ENCODE data around the gene POMGNT2. TPM values are rescaled to one million over a fixed set of nuclear protein-coding genes. Genes with fewer than 3 reads are reported as not detected.

POMGNT2 gene
- polyA plus RNA-seq, 1 donor (not counting 4 experiments of a cell fraction or from before 2014, with no cell fraction given) = 6.0 TPM

GRCh38 chr3:43132193-43132592 lies 26.3 kb upstream of the POMGNT2 start:
- Histone ChIP-seq H3K4me1 (ENCODE audit: control insufficient read depth, extremely low read depth, insufficient read depth, low read length) (no peaks in the 10 kb centered on the region), H3K4me3 (ENCODE audit: control insufficient read depth in 2 of 3, extremely low read depth in 1 of 3, insufficient read depth in 2 of 3, low read depth in 1 of 3, low read length in 3 of 3) (no peak overlapping the region), H3K9ac (ENCODE audit: control insufficient read depth, extremely low read depth, insufficient read depth, low read length) (no peak overlapping the region), H3K79me2 (ENCODE audit: control insufficient read depth, insufficient read depth, low read length) (no peaks in the 10 kb centered on the region), H3K36me3 (ENCODE audit: control insufficient read depth in 2 of 2, extremely low read depth in 1 of 2, insufficient read depth in 2 of 2, low read length in 2 of 2) (no peaks in the 10 kb centered on the region), H3K27me3 (ENCODE audit: control insufficient read depth, extremely low read depth, insufficient read depth, low read length) (peaks cover 5% of the 10 kb centered on the region), H2AFZ (ENCODE audit: control insufficient read depth, low read length) (no peak overlapping the region), H3K9me3 (ENCODE audit: control insufficient read depth, low read depth, low read length) (no peaks in the 10 kb centered on the region), H4K20me1 (ENCODE audit: control insufficient read depth, extremely low read depth, insufficient read depth, low read length) (no peaks in the 10 kb centered on the region), H3K4me2 (ENCODE audit: control insufficient read depth, extremely low read depth, insufficient read depth, low read depth, low read length) (no peak overlapping the region), H3K9me1 (ENCODE audit: control insufficient read depth, extremely low read depth, insufficient read depth, low read length) (no peaks in the 10 kb centered on the region), H3K27ac (ENCODE audit: control insufficient read depth, insufficient read depth, low read length) (no peak overlapping the region)
- DNase-seq (ENCODE audit: low read depth, low spot score) (no peak), FAIRE-seq (no peak)
- TF ChIP-seq EZH2 (IDR thresholded peaks at IDR 0.05; ENCODE audit: low read length) (no peak), CTCF (optimal IDR thresholded peaks at IDR 0.05 in 1 of 3, IDR thresholded peaks at IDR 0.05 in 1 of 3, conservative IDR thresholded peaks at IDR 0.05 in 1 of 3; ENCODE audit: extremely low read depth in 1 of 3, insufficient read depth in 2 of 3, low read length in 3 of 3) (no peak)
- dilution Hi-C loops (cut with MboI; ENCODE audit: extremely low pct_ligation_motif_present, low sequenced_read_pairs) = no loop called here

DNA sequence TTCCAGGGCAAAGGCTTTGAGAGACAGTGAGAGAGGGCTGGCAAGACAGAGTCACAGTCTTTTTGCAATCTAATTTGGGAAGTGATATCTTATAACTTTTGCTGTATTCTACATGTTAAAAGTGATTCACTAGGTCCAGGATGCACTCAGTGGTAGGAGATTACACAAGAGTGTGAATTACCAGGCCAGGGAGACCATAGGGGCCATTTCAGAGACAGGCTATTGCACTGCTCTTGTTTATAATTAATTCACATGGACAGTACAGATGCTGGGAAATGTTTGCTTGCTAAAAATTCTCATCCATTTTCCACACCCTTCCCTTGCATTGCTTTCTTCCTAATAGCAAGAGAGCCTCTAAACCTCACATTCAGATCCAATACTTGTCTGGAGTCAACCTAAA lies 22.6 kb upstream of the POMGNT2 start:
- no peak overlapping the region for H2AFZ ChIP-seq (ENCODE audit: control insufficient read depth, low read length)
- TF ChIP-seq CTCF (optimal IDR thresholded peaks at IDR 0.05 in 1 of 3, IDR thresholded peaks at IDR 0.05 in 1 of 3, conservative IDR thresholded peaks at IDR 0.05 in 1 of 3; ENCODE audit: extremely low read depth in 1 of 3, insufficient read depth in 2 of 3, low read length in 3 of 3) = no peak
- TF ChIP-seq EZH2 (IDR thresholded peaks at IDR 0.05; ENCODE audit: low read length) = no peak
- no peaks in the 10 kb centered on the region for H3K36me3 ChIP-seq (ENCODE audit: control insufficient read depth in 2 of 2, extremely low read depth in 1 of 2, insufficient read depth in 2 of 2, low read length in 2 of 2)
- H3K4me3 ChIP-seq (ENCODE audit: control insufficient read depth in 2 of 3, extremely low read depth in 1 of 3, insufficient read depth in 2 of 3, low read depth in 1 of 3, low read length in 3 of 3) = no peak overlapping the region
- peaks cover 5% of the 10 kb centered on the region for H3K27me3 ChIP-seq (ENCODE audit: control insufficient read depth, extremely low read depth, insufficient read depth, low read length)
- no peaks in the 10 kb centered on the region for H3K9me3 ChIP-seq (ENCODE audit: control insufficient read depth, low read depth, low read length)
- no peaks in the 10 kb centered on the region for H3K4me1 ChIP-seq (ENCODE audit: control insufficient read depth, extremely low read depth, insufficient read depth, low read length)
- no peaks in the 10 kb centered on the region for H3K9me1 ChIP-seq (ENCODE audit: control insufficient read depth, extremely low read depth, insufficient read depth, low read length)
- H3K27ac ChIP-seq (ENCODE audit: control insufficient read depth, insufficient read depth, low read length) = no peak overlapping the region
- H3K79me2 ChIP-seq (ENCODE audit: control insufficient read depth, insufficient read depth, low read length) = no peaks in the 10 kb centered on the region
- DNase-seq (ENCODE audit: low read depth, low spot score) (no peak), FAIRE-seq (no peak)
- H4K20me1 ChIP-seq (ENCODE audit: control insufficient read depth, extremely low read depth, insufficient read depth, low read length) = no peaks in the 10 kb centered on the region
- no peak overlapping the region for H3K9ac ChIP-seq (ENCODE audit: control insufficient read depth, extremely low read depth, insufficient read depth, low read length)
- dilution Hi-C loops (cut with MboI; ENCODE audit: extremely low pct_ligation_motif_present, low sequenced_read_pairs) = no loop called here
- H3K4me2 ChIP-seq (ENCODE audit: control insufficient read depth, extremely low read depth, insufficient read depth, low read depth, low read length) = no peak overlapping the region
